ENCODE data around the gene SLC6A16. TPM values are rescaled to one million over a fixed set of nuclear protein-coding genes. Genes with fewer than 3 reads are reported as not detected.

The SLC6A16 gene
- total and polyA plus RNA-seq, 2 experiments from 2014 or later: 2.8 to 4.0 TPM

GRCh38 chr19:49364083-49364737 lies 39.2 kb upstream of the SLC6A16 start:
- DNase-seq (ENCODE audit: low read depth in 1 of 2, low spot score in 1 of 2): no peak
- no peaks in the 10 kb centered on the region for H3K9me3 ChIP-seq (ENCODE audit: low read depth)

GRCh38 chr19:49363268-49364082 lies 38.5 kb upstream of the SLC6A16 start, which contains the start of gene DKKL1:
DKKL1 (plus strand) TSS chr19:49363877; CDS start chr19:49363999, 122 bp downstream.
- TF ChIP-seq CTCF (IDR thresholded peaks at IDR 0.05; ENCODE audit: low read depth, low read length): peak; percentile 6
- Histone ChIP-seq H3K27ac (peak within 1 kb of the TSS; percentile 96), H3K4me3 (peak within 1 kb of the TSS; percentile 73), H3K4me1 (ENCODE audit: low read depth) (no peaks in the 10 kb centered on the region), H3K27me3 (no peaks in the 10 kb centered on the region), H3K9me3 (ENCODE audit: low read depth) (no peaks in the 10 kb centered on the region), H3K36me3 (peaks cover 11% of the 10 kb centered on the region)
- peak; percentile 100 for DNase-seq (ENCODE audit: low read depth in 1 of 2, low spot score in 1 of 2)

More at GRCh38 chr19:49364083-49364737, 39.2 kb upstream of the SLC6A16 start:
- no peaks in the 10 kb centered on the region for H3K4me1 ChIP-seq (ENCODE audit: low read depth)
- peak overlapping the region; percentile 12 for H3K4me3 ChIP-seq
- H3K27me3 ChIP-seq: no peaks in the 10 kb centered on the region
- peaks cover 3% of the 10 kb centered on the region for H3K36me3 ChIP-seq
- H3K27ac ChIP-seq: peak overlapping the region; percentile 36
- TF ChIP-seq CTCF (IDR thresholded peaks at IDR 0.05; ENCODE audit: low read depth, low read length): no peak

- peak overlapping the region; percentile 96 for H3K27ac ChIP-seq
- H3K4me3 ChIP-seq: peak overlapping the region; percentile 73
- no peaks in the 10 kb centered on the region for H3K27me3 ChIP-seq
- no peaks in the 10 kb centered on the region for H3K9me3 ChIP-seq (ENCODE audit: low read depth)
- no peak for TF ChIP-seq CTCF (IDR thresholded peaks at IDR 0.05; ENCODE audit: low read depth, low read length)
- H3K36me3 ChIP-seq: peaks cover 16% of the 10 kb centered on the region
- DNase-seq (ENCODE audit: low read depth in 1 of 2, low spot score in 1 of 2): peak; percentile 51 to 61
- H3K4me1 ChIP-seq (ENCODE audit: low read depth): no peaks in the 10 kb centered on the region
Observed at GRCh38 chr19:49362929-49363267, 37.9 kb upstream of the SLC6A16 start.

- peaks cover 21% of the 10 kb centered on the region for H3K36me3 ChIP-seq
- peak within 1 kb of the TSS; percentile 73 for H3K4me3 ChIP-seq
- TF ChIP-seq CTCF (IDR thresholded peaks at IDR 0.05; ENCODE audit: low read depth, low read length): no peak
- DNase-seq (ENCODE audit: low read depth in 1 of 2, low spot score in 1 of 2): peak; percentile 65 to 83
- H3K27ac ChIP-seq: peak within 1 kb of the TSS; percentile 96
- H3K27me3 ChIP-seq: no peaks in the 10 kb centered on the region
- no peaks in the 10 kb centered on the region for H3K9me3 ChIP-seq (ENCODE audit: low read depth)
- H3K4me1 ChIP-seq (ENCODE audit: low read depth): no peaks in the 10 kb centered on the region
Observed at GRCh38 chr19:49362048-49362928, 37.3 kb upstream of the SLC6A16 start, which contains the start of gene TEAD2. TEAD2 (minus strand) TSS chr19:49362416; CDS start chr19:49360075, 2,341 bp downstream.

GRCh38 chr19:49361438-49362047 lies 36.6 kb upstream of the SLC6A16 start:
- peak overlapping the region; percentile 73 for H3K4me3 ChIP-seq
- peak; percentile 91 for DNase-seq (ENCODE audit: low read depth in 1 of 2, low spot score in 1 of 2)
- TF ChIP-seq CTCF (IDR thresholded peaks at IDR 0.05; ENCODE audit: low read depth, low read length): no peak
- no peaks in the 10 kb centered on the region for H3K9me3 ChIP-seq (ENCODE audit: low read depth)
- H3K36me3 ChIP-seq: peaks cover 21% of the 10 kb centered on the region
- peak overlapping the region; percentile 96 for H3K27ac ChIP-seq
- peaks cover 3% of the 10 kb centered on the region for H3K4me1 ChIP-seq (ENCODE audit: low read depth)
- no peaks in the 10 kb centered on the region for H3K27me3 ChIP-seq

Measured in cardiac muscle cell (in vitro differentiated cells and primary cell).